Transverse colon (tissue), 4 donors: ENCODE measurements around the gene COPZ2.
"Not testable (repeated sequence)": the region's sequence is repeated elsewhere in the genome, so short reads cannot be mapped to it uniquely, and the experiment has no call there.

Source experiments
- CTCF ChIP-seq, 5 experiments: fragments of 200-600 bp in 3 of 5; fragments of 450-650 bp in 2 of 5; sonication (generic) in 3 of 5; IDR thresholded peaks; 1 replicate in 2 of 5; 2 replicates in 3 of 5; pipeline ENCODE4 v1.5.1; 2016 to 2017; ENCODE audit warnings: antibody characterized with exemption in 5 of 5, inconsistent platforms in 3 of 5, mild to moderate bottlenecking in 2 of 5, moderate library complexity in 1 of 5
- EP300 ChIP-seq: sonication (generic); formaldehyde crosslinking; IDR thresholded peaks from one replicate; pipeline ENCODE4 v1.6.1; 2017; ENCODE audit warnings: antibody characterized with exemption, low read depth
- POLR2A ChIP-seq: fragments of 450-650 bp; IDR thresholded peaks from one replicate; pipeline ENCODE4 v1.6.1; 2016; ENCODE audit warnings: antibody characterized with exemption, mild to moderate bottlenecking, moderate library complexity
- POLR2AphosphoS5 ChIP-seq, 3 donors: sonication (generic); formaldehyde crosslinking; IDR thresholded peaks; one replicate each; pipeline ENCODE4 v1.6.1; 2016; ENCODE audit warnings: antibody characterized with exemption in 3 of 3

GRCh38 chr17:48017817-48018158, 19.8 kb downstream of the COPZ2 start:
- not testable (repeated sequence) for TF ChIP-seq CTCF (IDR thresholded peaks at IDR 0.05); POLR2AphosphoS5 (IDR thresholded peaks at IDR 0.05); EP300; POLR2A
